Testis (tissue), 2 donors: Measurements from ENCODE around the gene ARHGAP26.

Source experiments
- POLR2A ChIP-seq: fragments of 450-650 bp; IDR thresholded peaks from one replicate; pipeline ENCODE4 v1.6.1; 2017; ENCODE audit warnings: antibody characterized with exemption, mild to moderate bottlenecking, moderate library complexity
- TF ChIP-seq, protein P1 (sequence below), 3 experiments: fragments of 450-650 bp in 2 of 3; fragments of 200-600 bp in 1 of 3; sonication (generic) in 1 of 3; IDR thresholded peaks; one replicate each; pipeline ENCODE4 v1.5.1; 2016 to 2019; ENCODE audit warnings: antibody characterized with exemption in 3 of 3, mild to moderate bottlenecking in 2 of 3, moderate library complexity in 1 of 3

DNA sequence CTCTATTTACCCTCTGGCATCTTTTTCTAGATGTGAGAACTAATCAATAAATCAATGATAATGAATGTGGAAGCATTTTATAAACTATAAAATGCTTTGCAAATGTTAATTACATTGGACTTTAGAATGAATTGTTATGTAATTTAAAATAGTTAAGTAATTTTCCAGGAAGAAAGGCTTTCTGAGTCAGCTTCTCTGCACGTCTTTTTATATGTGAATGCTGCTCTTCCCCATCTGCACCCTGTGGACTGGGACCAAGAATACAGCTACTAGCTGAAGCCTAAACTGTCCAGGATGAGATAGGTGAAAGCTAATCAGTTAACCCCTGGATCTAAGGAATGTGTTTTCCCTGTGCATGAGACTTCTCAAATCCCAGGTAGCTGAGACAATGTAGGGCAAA, 340.4 kb downstream of the ARHGAP26 start:
- TF ChIP-seq, protein P1, sequence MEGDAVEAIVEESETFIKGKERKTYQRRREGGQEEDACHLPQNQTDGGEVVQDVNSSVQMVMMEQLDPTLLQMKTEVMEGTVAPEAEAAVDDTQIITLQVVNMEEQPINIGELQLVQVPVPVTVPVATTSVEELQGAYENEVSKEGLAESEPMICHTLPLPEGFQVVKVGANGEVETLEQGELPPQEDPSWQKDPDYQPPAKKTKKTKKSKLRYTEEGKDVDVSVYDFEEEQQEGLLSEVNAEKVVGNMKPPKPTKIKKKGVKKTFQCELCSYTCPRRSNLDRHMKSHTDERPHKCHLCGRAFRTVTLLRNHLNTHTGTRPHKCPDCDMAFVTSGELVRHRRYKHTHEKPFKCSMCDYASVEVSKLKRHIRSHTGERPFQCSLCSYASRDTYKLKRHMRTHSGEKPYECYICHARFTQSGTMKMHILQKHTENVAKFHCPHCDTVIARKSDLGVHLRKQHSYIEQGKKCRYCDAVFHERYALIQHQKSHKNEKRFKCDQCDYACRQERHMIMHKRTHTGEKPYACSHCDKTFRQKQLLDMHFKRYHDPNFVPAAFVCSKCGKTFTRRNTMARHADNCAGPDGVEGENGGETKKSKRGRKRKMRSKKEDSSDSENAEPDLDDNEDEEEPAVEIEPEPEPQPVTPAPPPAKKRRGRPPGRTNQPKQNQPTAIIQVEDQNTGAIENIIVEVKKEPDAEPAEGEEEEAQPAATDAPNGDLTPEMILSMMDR (IDR thresholded peaks at IDR 0.05): no peak
- no peak for TF ChIP-seq POLR2A
